ENCODE measurements around the gene PODN. TPM values are rescaled to one million over a fixed set of nuclear protein-coding genes. Genes with fewer than 3 reads are reported as not detected.

Gene PODN
- total and polyA plus RNA-seq, 9 donors = 72.8 to 254 (median 154) TPM

DNA sequence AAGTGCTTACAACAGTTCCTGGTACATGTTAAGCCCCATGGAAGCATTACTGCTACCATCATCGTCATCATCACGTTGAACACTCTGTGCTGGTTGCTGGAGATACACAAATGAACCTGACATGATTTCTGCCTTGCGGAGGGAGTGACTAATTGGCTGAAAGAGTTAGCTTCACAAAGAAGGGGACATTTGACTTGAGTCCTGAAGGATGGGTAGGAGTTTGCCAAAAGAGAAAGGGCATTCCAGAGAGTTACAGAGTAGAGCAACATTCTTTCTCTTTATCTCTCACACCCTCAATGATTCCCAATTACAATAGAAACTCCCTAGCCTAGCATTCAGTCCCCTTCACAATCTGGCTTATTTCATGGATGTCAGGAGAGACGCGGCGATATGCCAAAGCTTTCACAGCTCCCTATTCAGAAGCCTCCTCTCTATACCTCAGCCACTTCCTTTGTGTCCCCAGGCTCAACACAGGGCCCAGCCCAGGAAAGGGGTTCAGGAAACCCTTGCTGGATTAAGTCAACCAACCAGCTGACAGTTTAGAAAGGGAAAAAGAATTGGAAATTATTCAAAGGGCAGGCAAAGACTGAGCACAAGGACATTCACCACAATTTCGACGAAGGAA lies 42.4 kb downstream of the PODN start:
- 34 to 45% (median 36%) methylated on average over 8 of the region's 8 CpGs for WGBS, 3 donors
- peak overlapping the region in 1 of 2 donors; percentile 13 for H3K27ac ChIP-seq

DNA sequence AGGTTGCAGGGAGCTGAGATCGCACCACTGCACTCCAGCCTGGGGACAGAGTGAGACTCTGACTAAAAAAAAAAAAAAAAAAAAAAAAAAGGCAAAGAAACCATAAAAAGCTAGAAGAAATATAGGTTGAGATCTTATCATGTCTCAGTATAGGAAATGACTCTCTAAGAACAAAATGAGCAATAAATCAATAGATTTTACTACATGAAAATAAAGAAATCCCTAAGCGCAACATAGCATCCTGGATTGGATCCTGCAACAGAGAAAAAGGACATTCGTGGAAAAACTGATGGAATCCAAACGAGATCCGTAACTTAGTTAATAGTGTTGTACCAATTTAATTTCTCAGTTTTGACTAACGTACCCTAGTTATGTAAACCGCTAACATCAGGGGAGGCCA lies 45.1 kb downstream of the PODN start:
- TF ChIP-seq, protein P1, sequence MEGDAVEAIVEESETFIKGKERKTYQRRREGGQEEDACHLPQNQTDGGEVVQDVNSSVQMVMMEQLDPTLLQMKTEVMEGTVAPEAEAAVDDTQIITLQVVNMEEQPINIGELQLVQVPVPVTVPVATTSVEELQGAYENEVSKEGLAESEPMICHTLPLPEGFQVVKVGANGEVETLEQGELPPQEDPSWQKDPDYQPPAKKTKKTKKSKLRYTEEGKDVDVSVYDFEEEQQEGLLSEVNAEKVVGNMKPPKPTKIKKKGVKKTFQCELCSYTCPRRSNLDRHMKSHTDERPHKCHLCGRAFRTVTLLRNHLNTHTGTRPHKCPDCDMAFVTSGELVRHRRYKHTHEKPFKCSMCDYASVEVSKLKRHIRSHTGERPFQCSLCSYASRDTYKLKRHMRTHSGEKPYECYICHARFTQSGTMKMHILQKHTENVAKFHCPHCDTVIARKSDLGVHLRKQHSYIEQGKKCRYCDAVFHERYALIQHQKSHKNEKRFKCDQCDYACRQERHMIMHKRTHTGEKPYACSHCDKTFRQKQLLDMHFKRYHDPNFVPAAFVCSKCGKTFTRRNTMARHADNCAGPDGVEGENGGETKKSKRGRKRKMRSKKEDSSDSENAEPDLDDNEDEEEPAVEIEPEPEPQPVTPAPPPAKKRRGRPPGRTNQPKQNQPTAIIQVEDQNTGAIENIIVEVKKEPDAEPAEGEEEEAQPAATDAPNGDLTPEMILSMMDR (IDR thresholded peaks at IDR 0.05) = no peak
- H3K36me3 ChIP-seq = no peaks in the 10 kb centered on the region
- H3K4me3 ChIP-seq = no peak overlapping the region
- DNase-seq = no peak
- intact Hi-C loops (cut with DNase I) = no loop called here
- H3K27ac ChIP-seq = no peak overlapping the region
- H3K9me3 ChIP-seq = no peaks in the 10 kb centered on the region
- H3K4me1 ChIP-seq (ENCODE audit: insufficient read depth) = peaks cover 5% of the 10 kb centered on the region
- 88 to 92% (median 89%) methylated on average over 7 of the region's 7 CpGs for WGBS, 3 donors
- no peaks in the 10 kb centered on the region for H3K27me3 ChIP-seq

More for the DNA sequence above, 42.4 kb downstream of the PODN start:
- Histone ChIP-seq H3K9me3 (no peaks in the 10 kb centered on the region), H3K27me3 (no peaks in the 10 kb centered on the region), H3K4me1 (ENCODE audit: insufficient read depth) (peaks cover 3% of the 10 kb centered on the region), H3K36me3 (no peaks in the 10 kb centered on the region), H3K4me3 (no peak overlapping the region)
- DNase-seq = peak; percentile 55 to 72 (median 68)
- TF ChIP-seq, protein P1 (IDR thresholded peaks at IDR 0.05) = no peak
- TF ChIP-seq POLR2A (IDR thresholded peaks at IDR 0.05) = no peak
- no peak for TF ChIP-seq EP300 (IDR thresholded peaks at IDR 0.05)
- intact Hi-C loops (cut with DNase I) = no loop called here

DNA sequence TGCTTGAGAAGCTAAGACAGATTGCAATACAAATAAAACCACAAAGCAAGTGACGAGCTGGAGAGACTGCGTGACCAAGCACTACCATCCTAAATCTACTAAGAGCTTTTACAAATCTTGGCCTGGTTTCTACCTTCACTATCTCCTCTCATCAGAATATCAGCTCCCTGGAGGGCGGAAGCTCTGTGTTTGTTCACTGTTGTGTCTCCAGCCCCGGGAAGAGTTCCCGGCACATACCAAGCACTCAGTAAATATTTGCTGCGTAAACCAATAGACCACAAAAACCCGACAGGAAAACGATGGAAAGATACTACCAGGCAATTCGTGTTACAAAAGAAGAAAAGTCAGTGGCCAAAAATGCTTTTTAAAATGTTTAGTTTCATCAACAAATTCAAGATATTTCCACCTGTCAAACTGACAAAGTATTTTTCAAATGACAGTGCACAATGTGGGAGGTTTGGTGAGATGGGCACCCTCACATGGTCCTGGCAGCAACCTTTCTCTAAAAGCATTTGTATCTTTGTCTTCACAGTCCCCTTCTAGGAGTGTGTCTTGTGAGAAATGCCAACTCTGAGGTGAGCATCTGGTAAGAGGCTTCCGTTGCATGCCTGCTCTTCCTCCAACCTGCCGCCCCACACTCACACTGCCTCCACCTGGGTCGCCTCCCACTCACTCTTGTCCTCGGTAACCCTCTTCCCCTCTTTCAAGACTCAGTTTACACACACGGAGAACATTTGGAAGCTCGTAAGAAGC lies 45.7 kb downstream of the PODN start:
- DNase-seq = no peak
- H3K9me3 ChIP-seq = no peaks in the 10 kb centered on the region
- H3K27me3 ChIP-seq = no peaks in the 10 kb centered on the region
- TF ChIP-seq EP300 (IDR thresholded peaks at IDR 0.05) (no peak), POLR2A (IDR thresholded peaks at IDR 0.05) (no peak)
- TF ChIP-seq, protein P1 (IDR thresholded peaks at IDR 0.05) = no peak
- intact Hi-C loops (cut with DNase I) = no loop called here
- WGBS, 3 donors = 55 to 68% (median 60%) methylated on average over 15 of the region's 15 CpGs
- H3K4me3 ChIP-seq = no peak overlapping the region
- no peaks in the 10 kb centered on the region for H3K36me3 ChIP-seq
- H3K27ac ChIP-seq = no peak overlapping the region
- H3K4me1 ChIP-seq (ENCODE audit: insufficient read depth) = peaks cover 5% of the 10 kb centered on the region

DNA sequence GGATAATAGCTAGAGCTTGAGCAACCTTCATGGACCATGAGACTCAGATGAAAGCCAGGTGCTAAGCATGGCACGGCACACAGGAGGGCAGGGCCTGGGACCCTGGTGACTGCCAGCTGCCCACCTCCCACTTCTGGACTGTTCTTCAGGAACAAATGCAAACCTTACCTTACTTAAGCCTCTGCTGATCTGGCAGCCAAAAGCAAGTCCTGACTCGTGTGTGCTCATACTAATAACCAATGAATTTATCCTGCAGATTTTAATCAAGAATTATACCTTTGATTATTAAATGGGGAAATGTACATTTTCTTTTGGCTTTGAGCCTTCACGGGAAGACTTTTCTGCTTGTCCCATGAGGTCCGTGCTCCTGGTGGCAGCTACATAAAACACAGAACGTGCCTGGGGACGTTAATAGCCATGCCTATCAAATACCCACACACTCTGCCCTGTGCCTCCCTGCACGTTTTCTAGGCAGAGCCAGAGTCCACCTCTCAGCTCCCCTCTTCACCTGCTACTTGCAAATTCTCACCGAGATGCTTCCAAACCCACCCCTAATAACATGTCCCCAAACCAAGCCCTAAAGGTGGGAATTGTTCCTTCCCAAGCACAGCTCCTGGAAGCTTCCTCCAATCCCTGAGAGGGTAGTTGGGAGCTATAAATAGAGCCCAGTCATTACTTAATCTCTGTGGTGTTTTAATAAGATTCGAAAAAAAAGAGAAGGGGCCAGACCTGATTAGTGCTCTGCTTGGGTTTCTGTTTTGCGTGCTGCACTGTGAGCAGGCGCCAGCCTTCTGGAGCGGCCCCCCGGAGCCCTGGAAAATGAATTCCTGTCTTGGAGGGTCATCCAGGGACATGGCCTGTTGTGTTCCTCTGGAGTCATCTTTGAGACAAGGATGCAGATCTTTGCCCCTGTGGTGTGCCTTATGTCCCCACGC lies 46.9 kb downstream of the PODN start:
- TF ChIP-seq EP300 (IDR thresholded peaks at IDR 0.05) (no peak), POLR2A (IDR thresholded peaks at IDR 0.05) (no peak)
- TF ChIP-seq, protein P1 (IDR thresholded peaks at IDR 0.05) = no peak
- H3K4me3 ChIP-seq = no peak overlapping the region
- H3K9me3 ChIP-seq = no peaks in the 10 kb centered on the region
- peaks cover 5% of the 10 kb centered on the region for H3K4me1 ChIP-seq (ENCODE audit: insufficient read depth)
- H3K27me3 ChIP-seq = no peaks in the 10 kb centered on the region
- WGBS, 3 donors = 59 to 70% (median 62%) methylated on average over 14 of the region's 14 CpGs
- no peaks in the 10 kb centered on the region for H3K36me3 ChIP-seq
- intact Hi-C loops (cut with DNase I) = no loop called here
- H3K27ac ChIP-seq = no peak overlapping the region
- no peak for DNase-seq

Measured in ovary (tissue), 9 donors.